ENCODE data around the gene SPDEF.

GRCh38 chr6:34584694-34585093, 28.6 kb upstream of the SPDEF start:
- TF ChIP-seq POLR2A (IDR thresholded peaks at IDR 0.05; ENCODE audit: low read length) (no peak), USF2 (IDR thresholded peaks at IDR 0.05) (no peak), HOXA7 (CRISPR knock-in tag; IDR thresholded peaks at IDR 0.05) (no peak), CHD2 (IDR thresholded peaks at IDR 0.05; ENCODE audit: low read length, partially characterized antibody) (no peak), CTCF (IDR thresholded peaks at IDR 0.05) (no peak), FOXS1 (CRISPR knock-in tag; IDR thresholded peaks at IDR 0.05) (no peak)

Data from A549 (cell line).